Activated CD4-positive, alpha-beta T cell treated with anti-CD3 and anti-CD28 coated beads, Interleukin-2, amount 50 U/mL, for 16 hours (primary cell): ENCODE results near the gene HEMK1.

Experiments used
- DNase-seq: peaks from one replicate; pipeline ENCODE4 v3.0.0-alpha.2; 2020

The HEMK1 gene

GRCh38 chr3:50545781-50546180, 23.5 kb upstream of the HEMK1 start:
- DNase-seq = no peak

- DNase-seq = no peak
Measured at GRCh38 chr3:50549226-50549625, 20.1 kb upstream of the HEMK1 start.

GRCh38 chr3:50550079-50550736, 19.1 kb upstream of the HEMK1 start:
- peak; percentile 52 for DNase-seq

GRCh38 chr3:50551054-50551659, 18.2 kb upstream of the HEMK1 start:
- DNase-seq = no peak

GRCh38 chr3:50551681-50552435, 17.5 kb upstream of the HEMK1 start:
- DNase-seq = no peak

GRCh38 chr3:50552598-50552997, 16.7 kb upstream of the HEMK1 start:
- DNase-seq = no peak

GRCh38 chr3:50554553-50554952, 14.8 kb upstream of the HEMK1 start:
- DNase-seq = no peak

- DNase-seq = no peak
Measured at GRCh38 chr3:50557106-50557505, 12.2 kb upstream of the HEMK1 start.

GRCh38 chr3:50557915-50558314, 11.4 kb upstream of the HEMK1 start:
- DNase-seq = no peak

GRCh38 chr3:50559702-50560101, 9.6 kb upstream of the HEMK1 start:
- no peak for DNase-seq

GRCh38 chr3:50562861-50563260, 6.5 kb upstream of the HEMK1 start:
- DNase-seq = no peak

- DNase-seq = no peak
Measured at GRCh38 chr3:50563867-50564266, 5.5 kb upstream of the HEMK1 start.

GRCh38 chr3:50564321-50564720, 5.0 kb upstream of the HEMK1 start:
- no peak for DNase-seq

GRCh38 chr3:50567011-50567385, 2.3 kb upstream of the HEMK1 start:
- DNase-seq = no peak

GRCh38 chr3:50567386-50568167, 1.7 kb upstream of the HEMK1 start, which contains the start of gene C3orf18:
Gene C3orf18, minus strand, starts transcription at chr3:50567747. Its CDS starts 2,048 bp downstream, at chr3:50565699.
- peak; percentile 98 for DNase-seq

GRCh38 chr3:50570508-50571279, 1.4 kb downstream of the HEMK1 start:
- no peak for DNase-seq

- DNase-seq = no peak
Measured at GRCh38 chr3:50571486-50571885, 2.2 kb downstream of the HEMK1 start.

- DNase-seq = peak; percentile 92
Measured at GRCh38 chr3:50572158-50572557, 2.8 kb downstream of the HEMK1 start.

GRCh38 chr3:50572801-50573371, 3.6 kb downstream of the HEMK1 start:
- DNase-seq = peak; percentile 76

GRCh38 chr3:50573566-50574443, 4.5 kb downstream of the HEMK1 start:
- peak; percentile 94 for DNase-seq

GRCh38 chr3:50574444-50574831, 5.1 kb downstream of the HEMK1 start:
- DNase-seq = peak; percentile 50
